ENCODE measurements around the gene TMEM178B.
A peak's percentile ranks its signal among the peaks of the same experiment; 100 is the strongest.

Gene TMEM178B

DNA sequence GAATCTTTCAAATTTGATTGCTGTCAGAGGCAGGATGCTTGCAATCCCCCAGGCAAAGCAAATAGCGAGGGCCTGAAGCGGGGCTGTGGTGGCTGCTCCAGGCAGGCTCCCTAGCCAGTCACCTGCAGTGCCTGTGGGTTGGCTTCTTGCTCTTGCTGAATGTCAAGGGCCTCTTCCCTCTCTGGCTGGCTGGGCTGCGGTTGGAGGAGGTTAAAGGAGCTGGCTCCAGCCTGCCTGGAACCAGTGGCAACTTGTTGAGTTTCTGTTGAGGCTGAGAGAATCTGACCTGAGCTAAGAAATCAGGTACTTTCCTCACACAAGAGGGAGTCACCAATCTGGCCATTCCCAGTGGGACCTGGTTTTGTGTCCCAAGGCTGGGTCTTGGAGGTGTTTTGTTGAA, 134.7 kb downstream of the TMEM178B start:
- H3K27me3 ChIP-seq (replicated peaks; ENCODE audit: control insufficient read depth, insufficient read depth, low read length), result peaks cover 10% of the 10 kb centered on the region
- no peaks in the 10 kb centered on the region for H3K4me1 ChIP-seq (ENCODE audit: control insufficient read depth, insufficient read depth, low read length)
- no peak overlapping the region for H3K4me3 ChIP-seq (ENCODE audit: low read length)
- no peaks in the 10 kb centered on the region for H3K9me3 ChIP-seq (ENCODE audit: control insufficient read depth, low read length)
- DNase-seq (ENCODE audit: low read depth), result no peak
- H3K36me3 ChIP-seq (ENCODE audit: control insufficient read depth, insufficient read depth, low read length, severe bottlenecking), result no peaks in the 10 kb centered on the region
- no peak overlapping the region for H3K9ac ChIP-seq (ENCODE audit: low read length)

DNA sequence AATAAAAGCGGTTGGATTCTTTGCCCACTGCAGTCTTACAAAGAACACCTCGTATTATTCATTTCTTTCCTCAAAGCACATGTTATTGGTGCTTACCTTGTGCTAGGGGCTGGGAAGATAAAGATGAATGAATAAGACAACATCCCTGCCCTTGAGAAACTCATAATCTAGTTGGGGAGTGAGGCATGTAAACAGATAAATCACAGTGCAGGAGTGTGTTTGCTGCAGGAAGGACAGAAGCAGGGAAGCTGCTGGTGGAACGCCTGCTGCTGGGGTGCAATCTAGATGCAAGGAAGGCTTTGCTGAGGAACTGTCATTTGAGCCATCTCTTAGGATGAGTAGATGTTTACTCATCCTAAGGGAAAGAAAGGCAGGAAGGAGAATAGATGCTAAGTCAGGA, 135.6 kb downstream of the TMEM178B start:
- Histone ChIP-seq H3K36me3 (ENCODE audit: control insufficient read depth, insufficient read depth, low read length, severe bottlenecking) (no peaks in the 10 kb centered on the region), H3K4me1 (ENCODE audit: control insufficient read depth, insufficient read depth, low read length) (no peaks in the 10 kb centered on the region), H3K4me3 (ENCODE audit: low read length) (no peak overlapping the region), H3K27me3 (replicated peaks; ENCODE audit: control insufficient read depth, insufficient read depth, low read length) (peaks cover 4% of the 10 kb centered on the region), H3K9ac (ENCODE audit: low read length) (no peak overlapping the region), H3K9me3 (ENCODE audit: control insufficient read depth, low read length) (no peaks in the 10 kb centered on the region)
- no peak for DNase-seq (ENCODE audit: low read depth)

DNA sequence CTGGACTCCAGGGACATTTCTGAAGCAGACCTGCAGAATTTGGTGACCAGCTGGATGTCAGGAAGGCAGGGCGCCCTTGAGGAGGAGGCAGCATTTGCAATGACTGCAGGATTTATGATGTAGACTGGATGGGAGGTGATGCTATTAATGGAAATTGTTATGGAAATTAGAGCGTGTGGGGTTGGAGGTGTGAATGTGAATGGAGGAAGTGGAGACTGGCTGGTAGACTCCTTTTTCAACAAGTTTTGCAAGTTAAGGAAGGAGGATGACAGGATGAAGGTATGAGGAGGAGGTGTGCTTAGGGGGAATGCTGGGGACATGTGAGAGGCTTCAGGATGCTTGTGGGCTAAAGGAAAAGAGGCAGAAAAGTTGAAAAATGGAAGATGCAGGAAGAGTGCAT, 137.0 kb downstream of the TMEM178B start:
- no peak overlapping the region for H3K4me3 ChIP-seq (ENCODE audit: low read length)
- H3K36me3 ChIP-seq (ENCODE audit: control insufficient read depth, insufficient read depth, low read length, severe bottlenecking), result no peaks in the 10 kb centered on the region
- no peak for DNase-seq (ENCODE audit: low read depth)
- no peaks in the 10 kb centered on the region for H3K9me3 ChIP-seq (ENCODE audit: control insufficient read depth, low read length)
- peaks cover 4% of the 10 kb centered on the region for H3K27me3 ChIP-seq (replicated peaks; ENCODE audit: control insufficient read depth, insufficient read depth, low read length)
- no peak overlapping the region for H3K9ac ChIP-seq (ENCODE audit: low read length)
- H3K4me1 ChIP-seq (ENCODE audit: control insufficient read depth, insufficient read depth, low read length), result no peaks in the 10 kb centered on the region

DNA sequence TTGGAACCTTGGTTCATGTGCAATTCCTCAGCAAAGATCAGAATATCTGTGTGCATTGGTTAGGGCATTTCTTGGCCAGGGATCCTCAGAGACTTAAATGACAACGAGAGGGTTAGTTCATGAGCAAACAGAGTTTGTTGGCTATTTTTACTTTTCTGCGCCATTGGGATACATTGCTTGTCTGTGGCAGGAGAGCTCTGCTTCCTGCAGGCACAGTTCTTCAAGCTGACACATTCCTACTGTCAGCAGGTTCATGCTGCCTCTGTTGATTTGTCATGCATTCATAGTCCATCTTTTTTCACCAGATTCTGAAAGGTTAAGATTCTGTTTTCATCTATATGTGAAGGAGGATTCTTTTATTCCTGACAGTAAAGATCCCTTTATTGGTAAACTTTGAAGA, 139.4 kb downstream of the TMEM178B start:
- DNase-seq (ENCODE audit: low read depth), result no peak
- Histone ChIP-seq H3K4me3 (ENCODE audit: low read length) (no peak overlapping the region), H3K9me3 (ENCODE audit: control insufficient read depth, low read length) (no peaks in the 10 kb centered on the region), H3K4me1 (ENCODE audit: control insufficient read depth, insufficient read depth, low read length) (no peaks in the 10 kb centered on the region), H3K27me3 (replicated peaks; ENCODE audit: control insufficient read depth, insufficient read depth, low read length) (peaks cover 4% of the 10 kb centered on the region), H3K9ac (ENCODE audit: low read length) (no peak overlapping the region), H3K36me3 (ENCODE audit: control insufficient read depth, insufficient read depth, low read length, severe bottlenecking) (no peaks in the 10 kb centered on the region)

DNA sequence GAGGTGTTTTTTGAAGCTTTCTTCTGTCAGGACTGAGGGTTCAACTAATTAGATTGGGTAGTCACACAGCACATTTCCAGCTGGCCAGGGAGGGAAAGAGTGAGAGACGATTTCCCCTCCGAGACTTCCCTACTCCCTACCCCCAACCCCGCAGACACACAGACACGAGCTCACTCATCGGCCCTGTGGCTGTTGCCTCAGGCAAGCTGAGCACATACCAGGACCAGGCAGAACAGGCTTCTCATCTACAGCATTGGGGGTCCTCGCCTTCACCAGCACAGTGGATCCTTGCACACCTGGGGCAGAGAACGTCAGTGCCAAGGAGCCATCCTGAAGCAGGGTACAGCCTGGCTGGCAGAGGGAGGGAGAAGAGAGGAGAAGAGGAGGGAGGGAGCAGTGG, 144.1 kb downstream of the TMEM178B start:
- no peaks in the 10 kb centered on the region for H3K36me3 ChIP-seq (ENCODE audit: control insufficient read depth, insufficient read depth, low read length, severe bottlenecking)
- H3K27me3 ChIP-seq (replicated peaks; ENCODE audit: control insufficient read depth, insufficient read depth, low read length), result no peaks in the 10 kb centered on the region
- no peaks in the 10 kb centered on the region for H3K9me3 ChIP-seq (ENCODE audit: control insufficient read depth, low read length)
- H3K4me1 ChIP-seq (ENCODE audit: control insufficient read depth, insufficient read depth, low read length), result no peaks in the 10 kb centered on the region
- no peak overlapping the region for H3K4me3 ChIP-seq (ENCODE audit: low read length)
- no peak overlapping the region for H3K9ac ChIP-seq (ENCODE audit: low read length)
- no peak for DNase-seq (ENCODE audit: low read depth)

DNA sequence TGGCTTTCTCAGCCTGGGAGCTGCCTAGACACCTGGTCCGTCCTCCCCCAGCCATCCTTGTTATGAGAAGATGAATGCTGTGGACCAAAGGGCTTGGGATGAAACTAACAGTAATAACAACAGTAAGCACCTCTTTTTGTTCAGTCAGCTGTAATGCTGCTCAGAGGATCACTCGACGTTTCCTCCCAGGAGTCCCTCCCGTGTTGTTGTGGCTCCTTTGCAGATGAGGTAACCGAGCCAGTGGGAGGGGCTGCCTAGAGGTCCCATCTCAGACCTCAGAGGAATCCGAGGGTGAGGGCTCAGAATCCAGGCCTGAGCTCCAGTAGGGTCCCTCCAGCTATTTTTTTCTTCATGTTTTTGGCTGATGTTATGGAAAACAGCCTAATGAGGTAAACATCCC, 145.1 kb downstream of the TMEM178B start:
- Histone ChIP-seq H3K4me3 (ENCODE audit: low read length) (no peak overlapping the region), H3K27me3 (replicated peaks; ENCODE audit: control insufficient read depth, insufficient read depth, low read length) (no peaks in the 10 kb centered on the region), H3K4me1 (ENCODE audit: control insufficient read depth, insufficient read depth, low read length) (no peaks in the 10 kb centered on the region), H3K9ac (ENCODE audit: low read length) (no peak overlapping the region), H3K36me3 (ENCODE audit: control insufficient read depth, insufficient read depth, low read length, severe bottlenecking) (no peaks in the 10 kb centered on the region), H3K9me3 (ENCODE audit: control insufficient read depth, low read length) (no peaks in the 10 kb centered on the region)
- DNase-seq (ENCODE audit: low read depth), result no peak

DNA sequence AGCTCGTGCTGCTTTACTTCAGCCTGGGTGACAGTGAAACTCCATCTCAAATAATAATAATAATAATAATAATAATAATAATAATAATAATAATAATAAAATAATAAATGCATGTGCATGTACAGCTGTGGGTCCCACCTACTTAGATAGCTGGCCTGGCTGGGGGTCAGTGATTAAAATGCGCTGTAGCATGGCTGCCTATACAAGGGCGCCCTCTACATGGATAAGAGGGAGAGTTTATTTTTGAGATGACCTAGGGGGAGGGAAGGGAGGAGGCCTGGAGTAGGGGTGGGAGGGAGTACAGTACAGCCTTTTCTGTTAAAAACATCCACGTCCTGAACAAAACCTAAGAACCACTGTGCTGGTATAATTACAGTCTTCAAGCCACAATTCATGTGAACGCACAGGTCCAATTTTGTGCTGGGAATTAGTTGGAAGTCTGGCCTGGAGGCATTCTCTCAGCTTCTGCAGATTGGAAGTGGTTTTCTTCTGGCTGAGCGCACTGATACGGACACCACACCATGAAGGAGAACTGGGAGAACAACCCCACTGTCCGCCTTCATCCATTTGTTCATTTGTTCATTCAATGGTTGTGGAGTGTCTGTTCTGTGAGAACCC, 146.5 kb downstream of the TMEM178B start:
- Histone ChIP-seq H3K4me1 (ENCODE audit: control insufficient read depth, insufficient read depth, low read length) (no peaks in the 10 kb centered on the region), H3K4me3 (ENCODE audit: low read length) (no peak overlapping the region), H3K9me3 (ENCODE audit: control insufficient read depth, low read length) (no peaks in the 10 kb centered on the region), H3K9ac (ENCODE audit: low read length) (no peak overlapping the region), H3K27me3 (replicated peaks; ENCODE audit: control insufficient read depth, insufficient read depth, low read length) (no peaks in the 10 kb centered on the region), H3K36me3 (ENCODE audit: control insufficient read depth, insufficient read depth, low read length, severe bottlenecking) (no peaks in the 10 kb centered on the region)
- DNase-seq (ENCODE audit: low read depth), result peak; percentile 12

DNA sequence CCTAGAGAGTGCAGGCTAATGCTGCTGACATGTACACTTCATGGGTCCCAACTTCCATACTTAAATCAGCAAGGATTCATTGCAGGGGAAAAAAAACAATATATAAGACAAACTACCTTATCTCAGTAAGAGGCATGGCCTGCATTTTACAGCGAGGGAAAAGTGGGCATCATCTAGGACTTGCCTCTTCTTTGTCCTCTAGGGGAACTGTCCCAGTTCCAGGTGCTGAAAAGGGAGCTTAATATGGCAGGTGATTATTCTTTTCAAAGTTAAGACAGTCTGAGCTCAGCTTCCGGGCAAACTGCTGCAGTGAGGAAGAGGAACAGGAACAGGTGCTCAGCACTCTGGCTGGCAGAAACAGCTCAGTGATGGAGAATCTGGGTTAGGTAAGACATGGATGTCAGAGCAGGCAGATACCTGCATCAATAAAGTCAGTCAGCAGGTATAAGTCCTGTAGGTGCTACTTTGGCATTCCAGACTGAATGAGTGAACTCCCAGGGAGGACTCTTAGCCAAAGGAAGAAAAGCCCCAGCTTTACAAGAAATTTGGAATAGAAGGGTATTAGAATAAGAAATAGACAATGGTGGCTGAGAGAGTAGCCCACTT, 147.2 kb downstream of the TMEM178B start:
- Histone ChIP-seq H3K27me3 (replicated peaks; ENCODE audit: control insufficient read depth, insufficient read depth, low read length) (no peaks in the 10 kb centered on the region), H3K4me3 (ENCODE audit: low read length) (no peak overlapping the region), H3K36me3 (ENCODE audit: control insufficient read depth, insufficient read depth, low read length, severe bottlenecking) (no peaks in the 10 kb centered on the region), H3K4me1 (ENCODE audit: control insufficient read depth, insufficient read depth, low read length) (no peaks in the 10 kb centered on the region), H3K9me3 (ENCODE audit: control insufficient read depth, low read length) (no peaks in the 10 kb centered on the region), H3K9ac (ENCODE audit: low read length) (no peak overlapping the region)
- DNase-seq (ENCODE audit: low read depth), result no peak

DNA sequence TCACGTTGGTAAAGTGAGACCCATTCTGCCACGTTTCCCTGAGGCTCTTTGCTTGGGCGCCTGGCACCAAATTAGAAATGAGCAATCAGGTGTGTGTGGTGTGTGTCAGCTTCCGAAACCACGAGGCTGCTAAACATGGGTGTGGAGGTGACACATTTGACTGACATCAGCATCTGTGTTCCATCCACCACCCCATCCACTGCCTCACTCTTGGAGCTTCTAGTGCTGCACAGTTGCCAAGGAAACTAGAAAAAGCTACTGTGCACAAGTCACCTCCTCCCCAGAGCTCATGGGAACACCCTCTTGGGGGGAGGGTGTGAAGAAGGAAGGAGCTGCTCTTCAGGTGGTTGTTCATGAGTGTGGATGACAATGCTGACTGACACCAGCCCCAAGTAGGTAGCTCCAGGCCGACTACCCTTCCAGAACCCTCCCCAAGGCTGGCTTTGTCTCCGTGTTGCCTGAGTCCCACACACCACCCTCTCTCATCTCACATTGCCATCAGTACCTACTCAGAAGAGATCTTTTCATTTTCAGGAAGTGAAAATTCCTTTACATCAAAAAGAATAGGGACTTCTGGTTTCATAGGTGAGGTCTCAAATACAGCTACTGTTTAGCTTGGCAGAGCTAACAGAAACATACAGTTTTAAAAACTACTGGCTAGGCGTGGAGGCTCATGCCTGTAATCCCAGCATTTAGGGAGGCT, 152.2 kb downstream of the TMEM178B start:
- DNase-seq (ENCODE audit: low read depth), result no peak
- no peak overlapping the region for H3K4me3 ChIP-seq (ENCODE audit: low read length)
- no peaks in the 10 kb centered on the region for H3K4me1 ChIP-seq (ENCODE audit: control insufficient read depth, insufficient read depth, low read length)
- H3K9ac ChIP-seq (ENCODE audit: low read length), result no peak overlapping the region
- H3K36me3 ChIP-seq (ENCODE audit: control insufficient read depth, insufficient read depth, low read length, severe bottlenecking), result no peaks in the 10 kb centered on the region
- H3K9me3 ChIP-seq (ENCODE audit: control insufficient read depth, low read length), result no peaks in the 10 kb centered on the region
- peaks cover 4% of the 10 kb centered on the region for H3K27me3 ChIP-seq (replicated peaks; ENCODE audit: control insufficient read depth, insufficient read depth, low read length)

DNA sequence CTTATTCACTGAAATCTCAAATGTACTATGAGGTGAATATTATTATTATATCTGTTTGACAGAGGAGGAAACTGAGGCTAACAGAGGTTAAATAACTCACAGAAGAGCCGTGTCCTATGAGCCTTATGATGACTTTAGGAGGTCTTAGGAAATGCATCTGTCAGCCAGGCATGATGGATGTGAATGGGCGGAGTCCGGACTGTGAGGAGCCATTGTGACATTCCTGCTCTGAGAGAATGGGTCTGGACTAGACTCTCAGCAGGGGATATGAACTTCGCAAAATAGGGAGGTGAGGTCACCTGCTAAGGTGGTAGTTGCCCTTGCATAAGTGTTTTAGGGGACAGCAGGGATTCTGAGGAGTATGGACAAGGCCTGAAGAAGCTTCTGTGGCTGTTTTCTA, 153.6 kb downstream of the TMEM178B start:
- Histone ChIP-seq H3K9ac (ENCODE audit: low read length) (no peak overlapping the region), H3K4me3 (ENCODE audit: low read length) (no peak overlapping the region), H3K36me3 (ENCODE audit: control insufficient read depth, insufficient read depth, low read length, severe bottlenecking) (no peaks in the 10 kb centered on the region), H3K27me3 (replicated peaks; ENCODE audit: control insufficient read depth, insufficient read depth, low read length) (peaks cover 7% of the 10 kb centered on the region), H3K9me3 (ENCODE audit: control insufficient read depth, low read length) (no peaks in the 10 kb centered on the region), H3K4me1 (ENCODE audit: control insufficient read depth, insufficient read depth, low read length) (no peaks in the 10 kb centered on the region)
- DNase-seq (ENCODE audit: low read depth), result no peak

DNA sequence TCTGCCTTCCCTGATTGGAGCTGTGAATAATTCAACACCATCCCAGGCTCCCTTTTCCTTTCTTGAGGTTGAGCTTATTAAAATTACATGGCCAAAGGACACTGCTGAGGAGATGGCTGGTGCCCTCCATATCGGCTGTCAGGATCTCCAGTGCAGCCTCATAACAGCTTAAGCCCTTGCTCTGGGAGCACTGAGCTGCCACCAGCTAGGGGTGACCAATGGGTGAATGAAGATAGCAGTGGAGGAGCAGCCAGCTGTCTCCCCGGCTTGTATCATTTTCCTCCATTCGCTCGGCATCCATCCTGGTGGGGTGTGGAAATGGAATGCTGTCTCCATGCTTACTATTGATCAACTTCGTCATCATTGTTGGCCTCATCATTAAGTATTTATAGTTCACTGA, 154.6 kb downstream of the TMEM178B start:
- no peaks in the 10 kb centered on the region for H3K4me1 ChIP-seq (ENCODE audit: control insufficient read depth, insufficient read depth, low read length)
- H3K9ac ChIP-seq (ENCODE audit: low read length), result no peak overlapping the region
- no peaks in the 10 kb centered on the region for H3K36me3 ChIP-seq (ENCODE audit: control insufficient read depth, insufficient read depth, low read length, severe bottlenecking)
- H3K4me3 ChIP-seq (ENCODE audit: low read length), result no peak overlapping the region
- DNase-seq (ENCODE audit: low read depth), result no peak
- H3K27me3 ChIP-seq (replicated peaks; ENCODE audit: control insufficient read depth, insufficient read depth, low read length), result peaks cover 17% of the 10 kb centered on the region
- H3K9me3 ChIP-seq (ENCODE audit: control insufficient read depth, low read length), result no peaks in the 10 kb centered on the region
